NCI-H226 (cell line): ENCODE data around the gene PILRB.
A peak's percentile ranks its signal among the peaks of the same experiment; 100 is the strongest.
"Not testable (repeated sequence)": the region's sequence is repeated elsewhere in the genome, so short reads cannot be mapped to it uniquely, and the experiment has no call there.

Experiments
- DNase-seq: peaks from one replicate; pipeline ENCODE4 v3.0.0-alpha.2; 2015

Gene PILRB

GRCh38 chr7:100378114-100378755 is 20.3 kb downstream of the PILRB start:
- DNase-seq: no peak

GRCh38 chr7:100380196-100380595 is 22.3 kb downstream of the PILRB start:
- DNase-seq: no peak

DNA sequence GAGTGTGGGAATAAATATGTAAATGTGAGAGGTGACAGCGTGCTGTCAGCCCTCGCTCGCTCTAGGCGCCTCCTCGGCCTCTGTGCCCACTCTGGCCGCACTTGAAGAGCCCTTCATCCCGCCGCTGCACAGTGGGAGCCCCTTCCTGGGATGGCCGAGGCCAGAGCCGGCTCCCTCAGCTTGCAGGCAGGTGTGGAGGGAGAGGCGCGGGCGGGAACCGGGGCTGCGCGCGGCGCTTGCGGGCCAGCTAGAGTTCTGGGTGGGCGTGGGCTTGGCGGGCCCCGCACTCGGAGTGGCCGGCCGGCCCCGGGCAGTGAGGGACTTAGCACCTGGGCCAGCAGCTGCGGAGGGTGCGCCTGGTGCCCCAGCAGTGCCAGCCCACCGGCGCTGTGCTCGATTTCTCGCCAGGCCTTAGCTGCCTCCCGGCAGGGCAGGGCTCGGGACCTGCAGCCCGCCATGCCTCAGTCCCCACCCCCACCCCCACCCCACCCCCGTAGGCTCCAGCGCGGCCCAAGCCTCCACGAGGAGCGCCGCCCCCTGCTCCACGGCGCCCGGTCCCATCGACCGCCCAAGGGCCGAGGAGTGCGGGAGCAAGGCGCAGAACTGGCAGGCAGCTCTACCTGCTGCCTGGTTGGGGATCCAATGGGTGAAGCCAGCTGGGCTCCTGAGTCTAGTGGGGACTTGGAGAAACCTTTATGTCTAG is 23.8 kb downstream of the PILRB start:
- not testable (repeated sequence) for DNase-seq

DNA sequence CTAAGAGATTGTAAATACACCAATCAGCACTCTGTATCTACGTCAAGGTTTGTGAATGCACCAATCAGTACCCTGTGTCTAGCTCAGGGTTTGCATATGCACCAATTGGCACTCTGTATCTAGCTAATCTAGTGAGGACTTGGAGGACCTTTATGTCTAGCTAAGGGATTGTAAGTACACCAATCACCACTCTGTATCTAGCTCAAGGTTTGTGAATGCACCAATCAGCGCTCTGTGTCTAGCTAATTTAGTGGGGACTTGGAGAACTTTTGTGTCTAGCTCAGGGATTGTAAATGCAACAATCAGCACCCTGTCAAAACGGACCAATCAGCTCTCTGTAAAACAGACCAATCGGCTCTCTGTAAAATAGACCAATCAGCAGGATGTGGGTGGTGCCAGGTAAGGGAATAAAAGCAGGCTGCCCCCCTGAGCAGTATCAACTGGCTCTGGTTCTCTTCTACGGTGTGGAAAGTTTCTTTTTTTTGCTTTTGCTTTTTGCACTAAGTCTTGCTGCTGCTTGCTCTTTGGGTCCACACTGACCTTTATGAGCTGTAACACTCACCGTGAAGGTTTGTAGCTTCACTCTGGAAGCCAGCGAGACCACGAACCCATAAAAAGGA is 24.4 kb downstream of the PILRB start:
- not testable (repeated sequence) for DNase-seq

- no peak for DNase-seq
Measured at GRCh38 chr7:100384628-100385294, 26.8 kb downstream of the PILRB start.

DNA sequence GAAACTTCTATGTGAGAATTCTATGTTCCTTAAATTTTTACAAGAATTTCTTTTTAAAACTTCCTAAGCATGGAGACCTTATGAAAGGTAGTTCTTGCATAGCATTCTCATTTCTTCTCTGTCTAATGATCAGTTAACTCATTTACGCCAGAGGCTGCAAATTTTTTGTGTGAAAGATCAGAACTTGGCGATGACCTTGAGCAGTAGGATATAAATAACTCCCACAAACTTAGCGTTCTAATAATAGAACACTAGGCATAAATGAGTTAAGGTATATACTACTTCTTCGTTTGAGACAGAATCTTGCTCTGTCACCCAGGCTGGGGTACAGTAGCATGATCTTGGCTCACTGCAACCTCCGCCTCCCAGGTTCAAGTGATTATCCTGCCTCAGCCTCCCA is 29.0 kb downstream of the PILRB start:
- DNase-seq: no peak

DNA sequence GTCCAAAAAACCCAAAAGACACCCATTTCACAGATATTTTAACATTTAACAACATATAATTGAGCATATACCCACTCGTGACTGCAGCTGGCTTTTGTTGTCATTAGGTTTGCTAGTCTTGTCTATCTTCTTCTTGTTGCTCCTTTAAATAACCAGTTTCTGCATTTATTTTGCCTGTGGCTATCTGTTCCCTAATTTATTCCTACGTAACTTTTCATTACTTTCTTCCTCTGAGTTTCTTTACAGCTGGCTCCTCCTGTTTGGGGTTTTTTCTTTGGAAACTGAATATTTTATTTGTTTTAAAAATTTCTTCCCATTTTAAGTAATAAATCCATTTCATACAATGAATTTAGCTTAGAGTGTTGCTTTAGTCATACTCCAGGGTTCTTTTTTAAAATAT is 29.8 kb downstream of the PILRB start:
- no peak for DNase-seq

- DNase-seq: no peak
Measured at GRCh38 chr7:100389437-100390088, 31.6 kb downstream of the PILRB start.

DNA sequence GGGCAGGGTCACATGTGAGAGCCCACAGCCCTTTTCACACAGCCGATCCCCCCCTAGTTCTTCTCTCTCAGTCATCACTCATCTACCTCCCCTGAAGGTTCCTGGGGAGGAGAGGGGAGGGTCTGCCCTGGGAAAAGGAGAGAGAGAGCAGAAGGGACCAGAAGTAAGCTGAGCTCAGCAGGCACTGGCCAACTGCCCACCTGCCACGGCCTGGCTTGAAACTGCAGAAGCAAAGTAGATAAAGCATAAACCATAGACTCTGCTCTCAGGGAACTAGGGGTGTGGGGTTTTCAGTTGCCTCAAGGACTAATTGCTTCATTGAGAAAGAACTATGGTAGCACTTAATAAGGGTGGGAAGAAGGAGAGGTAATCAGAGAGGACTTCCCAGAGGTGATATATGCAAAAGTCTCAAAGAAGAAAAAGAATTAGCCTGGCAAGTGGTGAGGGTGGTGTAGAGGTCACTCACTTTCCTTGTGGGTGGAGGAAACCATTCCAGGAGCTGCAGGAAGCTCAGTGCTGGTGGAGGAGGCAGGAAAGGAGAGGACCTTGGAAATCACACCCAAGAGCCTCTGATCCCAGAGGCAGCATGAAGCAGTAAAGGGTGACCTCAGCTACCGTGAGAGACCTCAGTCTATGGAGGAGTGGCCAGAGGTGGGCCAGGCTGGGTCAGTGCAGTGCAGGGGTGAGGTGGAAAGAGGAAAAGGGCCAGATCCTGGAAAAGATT is 32.5 kb downstream of the PILRB start:
- DNase-seq: no peak

DNA sequence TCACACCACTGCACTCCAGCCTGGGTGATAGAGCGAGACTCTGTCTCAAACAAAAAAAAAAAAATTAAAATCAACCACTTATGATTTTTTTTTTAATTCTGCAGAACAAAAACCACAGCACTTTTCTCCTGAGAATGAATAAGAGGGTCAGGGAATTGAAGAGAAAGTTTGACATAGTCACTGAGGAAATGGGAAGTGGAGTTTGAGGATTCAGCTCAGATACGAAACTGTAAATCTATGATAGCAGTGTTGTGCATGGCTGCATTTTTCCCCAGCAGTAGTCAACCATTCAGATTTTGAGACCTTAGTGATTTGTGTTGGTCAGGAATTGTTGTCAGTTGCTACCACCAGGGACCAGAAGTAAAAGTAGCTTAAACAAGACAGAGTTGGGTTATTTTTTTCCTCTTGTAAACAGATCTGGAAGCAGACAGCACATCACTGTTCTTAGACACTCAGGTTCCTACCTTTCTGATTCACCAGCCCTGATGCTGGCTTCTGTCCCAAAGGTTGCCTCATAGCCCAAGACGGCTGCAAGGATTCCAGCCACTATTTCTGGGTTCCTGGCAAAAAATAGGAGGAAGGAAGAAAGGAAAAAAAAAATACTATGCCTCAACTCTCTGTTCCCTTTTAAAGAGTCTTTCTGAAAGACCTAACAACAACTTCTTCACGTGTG is 35.5 kb downstream of the PILRB start:
- DNase-seq: no peak

- no peak for DNase-seq
Measured at GRCh38 chr7:100394077-100394476, 36.2 kb downstream of the PILRB start.

GRCh38 chr7:100396421-100396982 is 38.6 kb downstream of the PILRB start:
- no peak for DNase-seq

GRCh38 chr7:100397315-100398081 is 39.6 kb downstream of the PILRB start:
- no peak for DNase-seq

- DNase-seq: no peak
Measured at GRCh38 chr7:100398239-100398638, 40.3 kb downstream of the PILRB start.

DNA sequence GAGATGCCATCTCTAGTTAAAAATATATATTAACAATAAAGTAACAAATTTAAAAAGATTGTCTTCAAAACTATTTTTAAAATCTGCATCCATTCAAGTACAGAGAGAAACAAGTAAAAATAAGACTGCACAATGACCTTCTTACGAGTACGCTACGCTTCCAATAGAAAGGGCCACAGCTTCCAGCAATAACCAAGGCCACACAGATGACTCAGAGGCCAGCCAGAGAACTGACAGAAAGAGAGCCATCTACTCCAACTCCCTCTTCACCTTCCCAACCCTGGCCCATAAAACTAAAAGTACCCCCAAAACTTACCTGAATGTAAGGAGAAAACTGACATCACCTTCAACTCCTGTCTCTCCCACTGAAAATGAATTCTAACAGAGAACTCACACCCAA is 42.1 kb downstream of the PILRB start:
- no peak for DNase-seq

DNA sequence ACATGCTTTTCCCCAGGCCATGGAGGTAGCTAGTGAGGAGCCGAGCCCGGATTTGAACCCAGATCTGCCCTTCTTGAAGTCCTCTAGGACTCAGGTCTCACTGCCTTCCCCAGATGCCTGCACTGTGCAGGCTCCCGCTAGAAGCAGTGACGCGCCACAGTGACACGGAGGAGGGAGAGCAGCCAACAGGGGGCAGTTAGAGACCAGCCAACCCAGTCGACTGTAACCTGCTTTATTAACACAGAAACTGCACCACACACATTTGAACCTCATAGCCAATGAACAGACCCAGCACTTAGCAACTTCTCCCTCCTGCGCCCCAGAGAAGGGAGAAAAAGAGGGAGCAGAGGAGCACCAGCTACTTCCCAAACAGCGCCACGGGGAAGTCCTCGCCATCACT is 42.7 kb downstream of the PILRB start:
- no peak for DNase-seq

GRCh38 chr7:100401811-100402210 is 43.9 kb downstream of the PILRB start:
- DNase-seq: no peak

DNA sequence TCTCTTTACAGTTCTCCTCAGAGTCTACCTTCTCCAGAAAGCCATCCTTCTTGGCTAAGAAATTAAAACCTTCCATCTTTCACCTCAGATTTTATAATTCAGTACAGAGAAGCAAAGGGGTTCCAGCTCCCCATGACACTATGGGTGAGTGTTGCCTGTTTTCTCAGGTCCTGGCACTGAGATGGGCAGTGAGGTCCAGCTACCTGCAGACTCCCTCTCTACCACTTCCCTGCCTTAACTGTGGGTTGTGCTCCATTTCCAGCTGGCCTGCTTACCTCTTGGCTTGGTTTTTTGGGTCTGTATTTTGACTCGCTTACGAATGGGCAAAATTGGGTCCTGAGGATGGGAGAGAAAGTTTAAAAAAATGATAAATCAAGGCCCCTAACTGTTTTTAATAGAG is 44.3 kb downstream of the PILRB start:
- DNase-seq: no peak

- peak; percentile 61 for DNase-seq
Measured at GRCh38 chr7:100406767-100407166, 48.9 kb downstream of the PILRB start.

DNA sequence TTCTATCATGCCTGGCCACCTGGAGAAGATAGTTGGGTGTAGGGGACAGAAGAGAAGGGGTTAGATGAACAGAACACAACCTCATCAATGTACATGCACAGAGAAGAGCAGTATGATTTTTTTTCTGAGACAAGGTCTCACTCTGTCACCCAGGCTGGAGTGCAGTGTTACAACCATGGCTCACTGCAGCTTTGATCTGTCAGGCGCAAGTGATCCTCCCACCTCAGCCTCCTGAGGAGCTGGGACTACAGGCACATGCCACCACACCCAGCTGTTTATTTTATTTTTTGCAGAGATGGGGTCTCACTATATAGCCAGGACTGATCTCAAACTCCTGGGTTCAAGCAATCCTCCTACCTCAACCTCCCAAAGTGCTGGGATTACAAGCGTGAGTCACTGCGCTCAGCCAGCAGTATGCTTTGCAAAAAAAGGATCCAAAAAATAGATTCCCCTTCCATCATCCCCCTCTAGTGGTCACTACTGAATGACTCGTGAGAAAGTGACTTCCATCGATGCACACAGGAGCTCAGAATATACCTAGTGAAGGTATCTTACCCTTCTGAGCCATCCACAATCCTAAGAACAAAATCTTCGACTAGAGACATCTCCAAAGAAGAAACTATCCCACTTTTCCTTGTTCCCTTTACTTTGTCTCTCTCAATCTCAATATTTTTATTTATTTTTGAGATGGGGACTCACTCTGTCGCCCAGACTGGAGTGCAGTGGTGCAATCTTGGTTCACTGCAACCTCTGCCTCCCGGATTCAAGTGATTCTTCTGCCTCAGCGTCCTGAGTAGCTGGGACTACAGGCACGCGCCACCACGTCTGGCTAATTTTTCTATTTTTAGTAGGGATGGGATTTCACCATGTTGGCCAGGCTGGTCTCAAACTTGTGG is 49.6 kb downstream of the PILRB start:
- peak; percentile 60 for DNase-seq
